ENCODE results near the gene RUBCN. TPM values are rescaled to one million over a fixed set of nuclear protein-coding genes. Genes with fewer than 3 reads are reported as not detected.

The RUBCN gene
- total and polyA plus RNA-seq, 9 of the 15 experiments (the other 6 are each of a cell fraction or from before 2014, with no cell fraction given): 8.4 to 24.0 (median 11.9) TPM

GRCh38 chr3:197746801-197747237 lies 10.1 kb upstream of the RUBCN start (continued):
- no peak for TF ChIP-seq NR2C2 (CRISPR knock-in tag; IDR thresholded peaks at IDR 0.05)
- peak; percentile 63; the same call in 1 of the 2 replicates for TF ChIP-seq NR2C2 (tag; IDR thresholded peaks at IDR 0.05)
- TF ChIP-seq MTA1 (IDR thresholded peaks at IDR 0.05; ENCODE audit: borderline replicate concordance): 0 out of 2 replicates have a peak, but pooled peaks have one; percentile 29
- TF ChIP-seq RBM25 (IDR thresholded peaks at IDR 0.05; ENCODE audit: low read depth, low read length, severe bottlenecking): peak; percentile 74
- TF ChIP-seq CHD4 (IDR thresholded peaks at IDR 0.05; ENCODE audit: insufficient read depth, insufficient replicate concordance, low read depth, low read length, poor library complexity, severe bottlenecking): peak; percentile 64
- TF ChIP-seq ZNF449 (CRISPR knock-in tag; IDR thresholded peaks at IDR 0.05): no peak
- no peak for TF ChIP-seq ZNF518B (CRISPR knock-in tag; IDR thresholded peaks at IDR 0.05)
- peak; percentile 69 for TF ChIP-seq ZNF143 (CRISPR knock-in tag; IDR thresholded peaks at IDR 0.05)
- no peak for TF ChIP-seq SMARCC2 (IDR thresholded peaks at IDR 0.05; ENCODE audit: low read depth)
- no peak for TF ChIP-seq ETS1 (conservative IDR thresholded peaks at IDR 0.05; ENCODE audit: control insufficient read depth, low read depth, low read length)
- peak in 1 of 2 experiments; percentile 40 for TF ChIP-seq AFF1 (IDR thresholded peaks at IDR 0.05; ENCODE audit: low read depth in 1 of 2, partially characterized antibody in 2 of 2)
- no peak for TF ChIP-seq THRA (IDR thresholded peaks at IDR 0.05)
